Smooth muscle cell (in vitro differentiated cells): ENCODE data around the gene PCK2. TPM values are rescaled to one million over a fixed set of nuclear protein-coding genes. Genes with fewer than 3 reads are reported as not detected.

Experiments
- DNase-seq: peaks from one replicate; lab custom pipeline; 2025; ENCODE audit not compliant: unreplicated experiment; lab: John Stamatoyannopoulos, UW
- H2AFZ ChIP-seq: fragments of 200-600 bp; sonication (generic); 2 replicates; pipeline ENCODE4 v1.6.0; 2016; ENCODE audit warnings: antibody characterized with exemption, low read depth, mild to moderate bottlenecking
- H3F3A ChIP-seq: fragments of 200-600 bp; sonication (generic); 2 replicates; pipeline ENCODE4 v1.6.0; 2017; ENCODE audit warnings: antibody characterized with exemption, low read depth
- H3K27ac ChIP-seq: fragments of 200-600 bp; sonication (generic); 2 replicates; pipeline ENCODE4 v1.5.1; 2016; ENCODE audit warnings: low read depth, mild to moderate bottlenecking
- H3K27me3 ChIP-seq: fragments of 200-600 bp; sonication (generic); 2 replicates; pipeline ENCODE4 v1.6.1; 2016; ENCODE audit warnings: low read depth, mild to moderate bottlenecking
- H3K36me3 ChIP-seq: fragments of 200-600 bp; sonication (generic); 2 replicates; pipeline ENCODE4 v1.5.1; 2016; ENCODE audit warnings: low read depth
- H3K4me1 ChIP-seq: fragments of 200-600 bp; sonication (generic); 2 replicates; pipeline ENCODE4 v1.5.1; 2016; ENCODE audit warnings: low read depth
- H3K4me2 ChIP-seq: fragments of 200-600 bp; sonication (generic); 2 replicates; pipeline ENCODE4 v1.6.0; 2016; ENCODE audit warnings: mild to moderate bottlenecking
- H3K4me3 ChIP-seq: fragments of 200-600 bp; sonication (generic); 2 replicates; pipeline ENCODE4 v1.5.1; 2016; ENCODE audit warnings: mild to moderate bottlenecking
- H3K79me2 ChIP-seq: fragments of 200-600 bp; sonication (generic); 2 replicates; pipeline ENCODE4 v1.6.0; 2016; ENCODE audit warnings: low read depth, mild to moderate bottlenecking
- H3K9ac ChIP-seq: fragments of 200-600 bp; sonication (generic); 2 replicates; pipeline ENCODE4 v1.6.0; 2016; ENCODE audit warnings: low read depth
- H3K9me3 ChIP-seq: fragments of 200-600 bp; sonication (generic); replicated peaks from 2 replicates; pipeline ENCODE4 v1.5.1; 2016; ENCODE audit warnings: low read depth
- H4K20me1 ChIP-seq: fragments of 200-600 bp; sonication (generic); 2 replicates; pipeline ENCODE4 v1.6.0; 2016; ENCODE audit warnings: low read depth
- CTCF ChIP-seq: fragments of 200-600 bp; sonication (generic); IDR thresholded peaks from 2 replicates; pipeline ENCODE4 v1.5.1; 2017; ENCODE audit warnings: borderline replicate concordance, mild to moderate bottlenecking, antibody characterized with exemption; ENCODE audit not compliant: insufficient read depth, poor library complexity, severe bottlenecking
- WGBS: methylation state at CpG from one replicate; pipeline ENCODE4 v1.1.7; 2016; ENCODE audit warnings: low lambda C conversion rate; 5-methylcytosine and 5-hydroxymethylcytosine counted together
- polyA plus RNA-seq: library from polyadenylated mRNA; unstranded; fragments of >200 nt; fragmentation: Nextera tagmentation; extraction: Ambion mirVana; gene quantifications from 2 replicates; pipeline ENCODE4 v1.2.1, GENCODE V29; 2016
- total RNA-seq: library from RNA; depleted of rRNA; stranded (reverse); fragments of >200 nt; gene quantifications from 2 replicates; pipeline ENCODE4 v1.2.3, GENCODE V29; 2014

The PCK2 gene
- total and polyA plus RNA-seq, 2 experiments from 2014 or later: 21.5 to 40.4 TPM

DNA sequence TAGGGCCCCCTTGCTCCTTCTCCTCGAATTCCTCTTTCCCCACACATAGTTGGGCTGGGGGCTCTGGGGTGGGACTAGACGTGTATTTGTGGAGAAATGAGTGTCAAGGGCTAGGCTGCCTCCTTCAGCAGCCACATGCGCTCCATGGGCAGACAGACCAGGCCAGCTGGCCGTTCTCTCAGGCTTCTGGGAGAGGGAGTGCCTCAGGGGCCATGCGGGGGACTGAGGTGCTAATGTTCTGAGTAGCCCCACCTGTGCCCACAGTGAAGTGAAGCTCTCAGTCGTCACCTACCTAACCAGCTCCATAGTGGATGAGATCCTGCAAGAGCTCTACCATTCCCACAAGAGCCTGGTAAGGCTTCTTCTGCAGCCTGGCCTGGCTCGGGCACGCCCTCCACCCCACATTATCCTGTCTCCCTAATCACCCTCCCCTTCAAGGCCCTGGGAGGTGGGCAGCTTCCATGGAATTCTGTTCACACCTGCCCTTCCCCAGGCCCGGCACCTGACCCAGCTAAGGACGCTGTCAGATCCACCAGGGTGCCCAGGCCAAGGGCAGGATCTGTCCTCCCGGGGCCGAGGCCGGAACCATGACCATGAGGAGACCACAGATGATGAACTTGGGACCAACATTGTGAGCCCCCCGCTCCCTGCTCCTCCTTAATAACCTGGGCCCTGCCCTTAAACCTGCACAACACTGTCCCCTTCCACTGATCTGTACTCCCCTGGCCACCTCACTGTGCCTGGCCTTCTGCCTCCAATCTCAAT lies 31.7 kb upstream of the PCK2 start:
- no peak for TF ChIP-seq CTCF
- Histone ChIP-seq H3K36me3 (no peaks in the 10 kb centered on the region), H3K4me2 (no peak overlapping the region), H2AFZ (no peak overlapping the region), H3K27me3 (no peaks in the 10 kb centered on the region), H3K79me2 (no peaks in the 10 kb centered on the region), H3K9me3 (no peaks in the 10 kb centered on the region), H3K27ac (no peak overlapping the region), H3K9ac (no peak overlapping the region), H3F3A (no peaks in the 10 kb centered on the region), H4K20me1 (no peaks in the 10 kb centered on the region), H3K4me3 (no peak overlapping the region), H3K4me1 (no peaks in the 10 kb centered on the region)
- DNase-seq: no peak
- WGBS: 88% methylated on average over 14 of the region's 14 CpGs

DNA sequence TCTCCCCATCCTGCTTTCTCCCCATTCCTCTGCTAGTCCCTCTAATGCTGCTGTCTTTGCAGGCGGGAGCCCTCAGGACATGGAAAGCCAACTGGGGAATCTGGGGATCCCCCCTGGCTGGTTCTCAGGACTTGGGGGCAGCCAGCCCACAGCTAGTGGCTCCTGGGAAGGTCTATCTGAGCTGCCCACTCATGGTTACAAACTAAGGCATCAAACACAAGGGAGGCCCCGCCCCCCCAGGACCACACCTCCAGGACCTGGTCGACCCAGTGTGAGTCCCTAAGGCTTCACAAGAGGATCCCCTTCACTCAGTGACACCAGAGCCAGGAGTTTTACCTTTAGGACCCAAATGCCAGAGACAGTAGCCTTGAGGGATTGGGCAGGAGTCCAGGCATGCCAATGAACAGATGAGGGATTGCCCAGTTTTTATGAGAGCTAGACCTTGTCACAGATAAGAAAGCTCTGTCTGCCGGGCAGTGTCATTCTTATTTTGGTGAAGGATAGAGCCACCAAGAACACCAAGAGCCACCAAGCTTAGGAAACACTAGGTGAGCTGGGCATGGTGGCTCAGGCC lies 30.8 kb upstream of the PCK2 start:
- Histone ChIP-seq H3K4me1 (no peaks in the 10 kb centered on the region), H2AFZ (no peak overlapping the region), H3K27ac (no peak overlapping the region), H3K36me3 (no peaks in the 10 kb centered on the region), H3F3A (no peaks in the 10 kb centered on the region), H3K9me3 (no peaks in the 10 kb centered on the region), H3K4me2 (no peak overlapping the region), H3K9ac (no peak overlapping the region), H4K20me1 (no peaks in the 10 kb centered on the region), H3K27me3 (no peaks in the 10 kb centered on the region), H3K79me2 (no peaks in the 10 kb centered on the region), H3K4me3 (no peak overlapping the region)
- WGBS: 80% methylated on average over 4 of the region's 4 CpGs
- no peak for DNase-seq
- TF ChIP-seq CTCF: no peak

- Histone ChIP-seq H3K36me3 (no peaks in the 10 kb centered on the region), H3K9me3 (no peaks in the 10 kb centered on the region), H3K4me2 (no peak overlapping the region), H4K20me1 (no peaks in the 10 kb centered on the region), H3K27me3 (no peaks in the 10 kb centered on the region), H3K79me2 (no peaks in the 10 kb centered on the region), H3K9ac (no peak overlapping the region), H3K27ac (no peak overlapping the region), H3K4me3 (no peak overlapping the region), H3K4me1 (no peaks in the 10 kb centered on the region), H2AFZ (no peak overlapping the region), H3F3A (no peaks in the 10 kb centered on the region)
- DNase-seq: no peak
- no peak for TF ChIP-seq CTCF
- 84% methylated on average over 7 of the region's 7 CpGs for WGBS
Observed at GRCh38 chr14:24064091-24064795, 29.9 kb upstream of the PCK2 start.
